Calu3 (cell line): ENCODE results near the gene NXN. TPM values are rescaled to one million over a fixed set of nuclear protein-coding genes. Genes with fewer than 3 reads are reported as not detected.
A peak's percentile ranks its signal among the peaks of the same experiment; 100 is the strongest.
"Not testable (repeated sequence)": the region's sequence is repeated elsewhere in the genome, so short reads cannot be mapped to it uniquely, and the experiment has no call there.

Source experiments
- BruUV-seq: library from RNA; stranded (reverse); fragments of 400-500 nt; replicated peaks from 2 replicates; lab custom pipeline; 2021; lab: Mats Ljungman, UMichigan
- CTCF ChIA-PET: fragments of 300-600 bp; sonication (Branson Sonifier 250); formaldehyde crosslinking; loops from one replicate; lab custom pipeline; 2022; ENCODE audit warnings: antibody characterized with exemption; lab: Charles Lee
- DNase-seq: peaks from one replicate; pipeline ENCODE4 v3.0.0; 2022
- H3K27ac Mint-ChIP-seq: one replicate; pipeline ENCODE4 v1.8.0; 2022; ENCODE audit warnings: mixed read lengths; ENCODE audit not compliant: unreplicated experiment
- H3K27me3 Mint-ChIP-seq: one replicate; pipeline ENCODE4 v1.8.0; 2022; ENCODE audit warnings: mixed read lengths; ENCODE audit not compliant: unreplicated experiment
- H3K36me3 Mint-ChIP-seq: one replicate; pipeline ENCODE4 v1.8.0; 2022; ENCODE audit warnings: mild to moderate bottlenecking, moderate library complexity, mixed read lengths; ENCODE audit not compliant: insufficient read depth, unreplicated experiment
- H3K4me1 Mint-ChIP-seq: one replicate; pipeline ENCODE4 v1.8.0; 2022; ENCODE audit warnings: mild to moderate bottlenecking, low read depth, mixed read lengths; ENCODE audit not compliant: unreplicated experiment
- H3K4me3 Mint-ChIP-seq: one replicate; pipeline ENCODE4 v1.8.0; 2022; ENCODE audit warnings: mild to moderate bottlenecking, low read depth, moderate library complexity, mixed read lengths; ENCODE audit not compliant: unreplicated experiment
- H3K9me3 Mint-ChIP-seq: one replicate; pipeline ENCODE4 v1.8.0; 2022; ENCODE audit warnings: low read depth, mixed read lengths; ENCODE audit not compliant: unreplicated experiment
- intact Hi-C: fragments of 100-400 bp; cut with micrococcal nuclease; formaldehyde crosslinking; loops from one replicate; pipeline ENCODE4 v1.10.0; 2022; ENCODE audit not compliant: unreplicated experiment
- total RNA-seq: library from RNA; stranded (reverse); gene quantifications from 2 replicates; pipeline ENCODE4 v1.2.3, GENCODE V29; 2022
- TF ChIP-seq, protein P1 (sequence below): fragments of 200-600 bp; IDR thresholded peaks from one replicate; pipeline ENCODE4 v1.8.0; 2022; ENCODE audit warnings: antibody characterized with exemption; ENCODE audit not compliant: unreplicated experiment

Gene NXN
- total RNA-seq, 1 experiment from 2014 or later = 1.8 TPM

DNA sequence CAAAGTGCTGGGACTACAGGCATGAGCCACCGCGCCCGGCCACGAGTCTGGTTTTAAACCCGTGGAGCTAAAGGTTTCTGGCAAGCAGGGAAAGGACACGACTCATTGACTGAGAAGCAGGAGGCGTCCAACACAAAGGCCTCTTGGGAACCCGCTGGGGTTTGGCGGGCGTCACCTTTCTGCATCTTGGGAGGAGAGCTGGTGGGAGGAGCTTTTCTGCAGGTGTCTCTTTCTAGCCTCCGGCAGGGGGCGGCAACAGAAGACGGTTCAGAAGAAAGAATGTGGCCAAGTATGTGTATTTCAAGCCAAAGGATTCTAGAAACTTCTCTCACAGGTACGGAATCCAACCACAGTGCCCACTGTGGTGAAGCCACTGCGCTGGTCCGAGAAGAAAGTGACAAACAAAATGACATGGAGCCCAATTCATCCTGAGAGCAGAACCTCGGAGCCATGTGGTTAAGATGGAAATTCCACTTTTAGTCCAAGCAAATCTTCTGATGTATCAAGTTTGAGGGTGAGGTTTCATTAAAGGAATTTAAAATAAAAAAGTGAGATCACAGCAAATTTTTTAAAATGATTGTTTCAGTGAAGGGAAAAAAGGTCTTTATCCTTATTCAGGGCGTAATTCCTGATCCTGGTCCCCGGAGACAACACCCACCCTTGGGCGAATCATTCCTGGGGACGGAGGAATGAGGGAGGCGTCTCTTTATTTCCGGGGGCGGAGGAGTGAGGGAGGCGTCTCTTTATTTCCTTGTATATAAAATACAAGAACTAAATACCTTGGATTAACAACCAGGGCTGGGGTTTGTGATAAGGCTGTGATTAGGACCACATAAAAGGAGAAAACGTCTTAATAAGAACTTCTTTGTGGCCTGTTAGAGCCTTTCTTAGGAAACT, 99.8 kb downstream of the NXN start:
- DNase-seq = peak; percentile 68
- H3K36me3 Mint-ChIP-seq = no peaks in the 10 kb centered on the region
- no peaks in the 10 kb centered on the region for H3K27me3 Mint-ChIP-seq
- TF ChIP-seq, protein P1, sequence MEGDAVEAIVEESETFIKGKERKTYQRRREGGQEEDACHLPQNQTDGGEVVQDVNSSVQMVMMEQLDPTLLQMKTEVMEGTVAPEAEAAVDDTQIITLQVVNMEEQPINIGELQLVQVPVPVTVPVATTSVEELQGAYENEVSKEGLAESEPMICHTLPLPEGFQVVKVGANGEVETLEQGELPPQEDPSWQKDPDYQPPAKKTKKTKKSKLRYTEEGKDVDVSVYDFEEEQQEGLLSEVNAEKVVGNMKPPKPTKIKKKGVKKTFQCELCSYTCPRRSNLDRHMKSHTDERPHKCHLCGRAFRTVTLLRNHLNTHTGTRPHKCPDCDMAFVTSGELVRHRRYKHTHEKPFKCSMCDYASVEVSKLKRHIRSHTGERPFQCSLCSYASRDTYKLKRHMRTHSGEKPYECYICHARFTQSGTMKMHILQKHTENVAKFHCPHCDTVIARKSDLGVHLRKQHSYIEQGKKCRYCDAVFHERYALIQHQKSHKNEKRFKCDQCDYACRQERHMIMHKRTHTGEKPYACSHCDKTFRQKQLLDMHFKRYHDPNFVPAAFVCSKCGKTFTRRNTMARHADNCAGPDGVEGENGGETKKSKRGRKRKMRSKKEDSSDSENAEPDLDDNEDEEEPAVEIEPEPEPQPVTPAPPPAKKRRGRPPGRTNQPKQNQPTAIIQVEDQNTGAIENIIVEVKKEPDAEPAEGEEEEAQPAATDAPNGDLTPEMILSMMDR = peak; percentile 44
- no peak overlapping the region for H3K27ac Mint-ChIP-seq
- H3K4me3 Mint-ChIP-seq = no peak overlapping the region
- no peaks in the 10 kb centered on the region for H3K4me1 Mint-ChIP-seq
- CTCF ChIA-PET = interaction anchor here (0.7 to 1.6 kb wide), 6 partner anchors 53 to 301 kb away, joined by 3 to 12 read pairs (median 5); partner anchors contain the start of genes NXN and TIMM22
- intact Hi-C loops = loop anchor here (10.0 kb wide), 1 partner anchor 105 kb away; no protein-coding TSS in a partner anchor
- no peaks in the 10 kb centered on the region for H3K9me3 Mint-ChIP-seq
- no TSS peak for BruUV-seq

DNA sequence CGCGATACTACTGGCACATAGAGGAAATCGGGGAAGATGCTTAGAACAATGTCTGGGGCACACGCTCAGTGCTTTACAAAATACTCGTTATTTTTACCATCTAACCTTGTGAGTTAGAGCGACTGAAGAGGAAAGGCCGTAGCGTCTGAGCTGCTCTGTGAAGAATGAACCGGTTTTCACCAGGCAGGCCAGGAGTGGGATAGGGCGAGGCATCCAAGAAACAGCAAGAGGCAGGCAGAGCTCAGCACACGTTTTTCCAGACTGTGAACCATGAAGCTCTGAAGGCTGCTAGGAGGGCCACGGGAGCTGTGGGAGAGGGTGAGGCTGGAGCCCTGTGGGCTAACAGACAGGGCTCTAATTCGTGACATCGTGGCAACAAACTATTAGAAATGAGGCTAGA, 101.9 kb downstream of the NXN start:
- DNase-seq = no peak
- Mint-ChIP-seq H3K9me3 (no peaks in the 10 kb centered on the region), H3K4me1 (no peaks in the 10 kb centered on the region), H3K27me3 (peaks cover 2% of the 10 kb centered on the region), H3K36me3 (no peaks in the 10 kb centered on the region), H3K4me3 (no peak overlapping the region), H3K27ac (no peak overlapping the region)
- CTCF ChIA-PET = no interaction called here
- intact Hi-C loops = loop anchor here (10.0 kb wide), 1 partner anchor 107 kb away; no protein-coding TSS in a partner anchor
- BruUV-seq = no TSS peak
- TF ChIP-seq, protein P1 = no peak

DNA sequence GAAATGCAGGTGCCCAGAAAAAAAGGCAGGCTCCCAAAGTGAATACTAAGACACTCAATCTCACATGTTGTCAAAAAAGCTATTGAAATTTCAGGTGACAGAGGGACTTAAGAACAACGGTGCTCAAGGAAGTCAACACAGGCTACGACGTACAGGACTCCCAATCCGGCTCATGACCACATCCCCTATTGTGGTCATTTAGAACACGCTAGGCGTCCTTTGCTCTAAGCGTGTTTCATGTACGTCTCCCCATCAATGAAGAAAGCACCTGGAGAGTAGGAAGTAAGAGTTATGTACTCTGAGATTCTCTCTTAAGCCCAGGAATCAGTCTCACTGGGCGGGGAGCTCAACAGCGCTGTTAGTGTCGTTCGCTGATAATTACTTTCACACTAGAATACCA, 103.3 kb downstream of the NXN start:
- no peak for DNase-seq
- CTCF ChIA-PET = interaction anchor here (0.7 kb wide), 1 partner anchor 9 kb away, joined by 3 read pairs; no protein-coding TSS in a partner anchor
- Mint-ChIP-seq H3K27ac (no peak overlapping the region), H3K9me3 (peaks cover 5% of the 10 kb centered on the region), H3K4me3 (no peak overlapping the region), H3K36me3 (no peaks in the 10 kb centered on the region), H3K27me3 (peaks cover 14% of the 10 kb centered on the region), H3K4me1 (no peaks in the 10 kb centered on the region)
- TF ChIP-seq, protein P1 = no peak
- intact Hi-C loops = loop anchor here (10.0 kb wide), 1 partner anchor 109 kb away; no protein-coding TSS in a partner anchor
- no TSS peak for BruUV-seq

DNA sequence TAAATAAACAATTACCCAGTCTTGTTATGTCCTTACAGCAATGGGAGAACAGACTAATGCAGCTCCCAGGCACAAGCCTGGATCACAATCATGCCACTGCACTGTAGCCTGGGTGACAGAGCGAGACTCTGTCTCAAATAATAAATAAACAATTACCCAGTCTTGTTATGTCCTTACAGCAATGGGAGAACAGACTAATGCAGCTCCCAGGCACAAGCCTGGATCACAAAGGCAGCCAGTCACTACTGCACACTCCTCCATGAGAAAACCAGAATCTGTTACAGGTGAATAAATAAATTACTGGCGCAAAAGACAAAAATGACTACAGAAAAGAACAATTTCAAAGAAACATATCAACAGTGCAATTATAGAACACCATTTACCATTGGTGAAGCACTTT, 105.0 kb downstream of the NXN start:
- DNase-seq, H3K27ac Mint-ChIP-seq, H3K4me1 Mint-ChIP-seq, BruUV-seq, H3K36me3 Mint-ChIP-seq, H3K9me3 Mint-ChIP-seq, H3K4me3 Mint-ChIP-seq: not testable (repeated sequence)
- CTCF ChIA-PET = interaction anchor here (0.9 kb wide), 1 partner anchor 106 kb away, joined by 6 read pairs; no protein-coding TSS in a partner anchor
- peaks cover 20% of the 10 kb centered on the region for H3K27me3 Mint-ChIP-seq
- intact Hi-C loops = loop anchor here (10.0 kb wide), 1 partner anchor 110 kb away; no protein-coding TSS in a partner anchor
